Vagina (tissue), 2 donors: ENCODE measurements around the gene SLC25A19.

ENCODE experiments used
- CTCF ChIP-seq, 3 experiments: fragments of 450-650 bp in 2 of 3; fragments of 200-600 bp in 1 of 3; sonication (generic) in 1 of 3; IDR thresholded peaks; one replicate each; pipeline ENCODE4 v1.5.1; 2017 to 2019; ENCODE audit warnings: antibody characterized with exemption in 3 of 3, mild to moderate bottlenecking in 2 of 3, moderate library complexity in 2 of 3
- POLR2A ChIP-seq, 2 donors: fragments of 450-650 bp; IDR thresholded peaks; one replicate each; pipeline ENCODE4 v1.6.1; 2017; ENCODE audit warnings: antibody characterized with exemption in 2 of 2, mild to moderate bottlenecking in 2 of 2, moderate library complexity in 2 of 2
- POLR2AphosphoS5 ChIP-seq, 2 donors: sonication (generic); formaldehyde crosslinking; IDR thresholded peaks; one replicate each; pipeline ENCODE4 v1.9.0; 2017; ENCODE audit warnings: antibody characterized with exemption in 2 of 2, mild to moderate bottlenecking in 2 of 2, low read depth in 1 of 2; ENCODE audit not compliant: insufficient read depth in 1 of 2

GRCh38 chr17:75301049-75301448, 11.8 kb upstream of the SLC25A19 start:
- TF ChIP-seq CTCF (IDR thresholded peaks at IDR 0.05) (no peak), POLR2A (IDR thresholded peaks at IDR 0.05) (no peak), POLR2AphosphoS5 (IDR thresholded peaks at IDR 0.05; ENCODE audit: insufficient read depth in 1 of 2, low read depth in 1 of 2) (no peak)
